Stimulated activated CD4-positive, alpha-beta T cell treated with anti-CD3 and anti-CD28 coated beads, TNF-alpha, amount 100 ng/mL, for 24 hours (primary cell): ENCODE measurements around the gene CNOT10.
"Not testable (repeated sequence)": the region's sequence is repeated elsewhere in the genome, so short reads cannot be mapped to it uniquely, and the experiment has no call there.

ENCODE experiments used
- DNase-seq, 3 experiments: peaks; one replicate each; pipeline ENCODE4 v3.0.0-alpha.2; 2020; ENCODE audit warnings: low read depth in 3 of 3

The CNOT10 gene

DNA sequence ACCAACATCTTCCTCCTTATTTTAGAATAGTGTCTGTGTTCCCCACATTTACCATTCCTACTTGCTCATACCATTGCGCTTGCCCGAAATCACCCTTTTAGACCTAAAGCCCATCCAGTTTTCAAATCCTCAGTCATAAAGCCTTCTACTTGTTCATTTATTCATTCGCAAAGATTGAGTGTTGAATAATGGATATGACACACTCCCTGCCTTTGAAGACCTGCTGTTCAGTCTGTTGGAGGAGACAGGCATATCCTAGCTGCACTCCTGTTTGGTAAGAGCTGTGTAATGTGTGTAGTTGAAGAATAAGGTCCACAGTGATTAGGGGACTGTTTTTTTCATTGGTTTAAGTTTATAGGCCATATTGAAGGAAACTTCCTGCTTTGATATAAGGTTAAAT lies 1.7 kb downstream of the CNOT10 start:
- DNase-seq, result no peak

DNA sequence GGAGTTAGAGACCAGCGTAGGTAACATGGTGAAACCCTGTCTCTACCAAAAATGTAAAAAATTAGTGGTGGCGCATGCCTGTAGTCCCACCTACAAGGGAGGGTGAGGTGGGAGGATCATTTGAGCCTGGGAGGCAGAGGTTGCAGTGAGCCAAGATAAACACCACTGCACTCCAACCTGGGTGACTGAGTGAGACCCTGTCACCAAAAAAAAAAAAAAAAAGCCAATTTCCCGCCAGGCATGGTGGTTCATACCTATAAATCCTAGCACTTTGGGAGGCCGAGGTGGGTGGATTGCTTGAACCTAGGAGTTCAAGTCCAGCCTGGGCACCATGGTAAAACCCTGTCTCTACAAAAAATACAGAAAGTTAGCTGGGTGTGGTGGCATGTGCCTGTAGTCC lies 6.9 kb downstream of the CNOT10 start:
- no peak for DNase-seq

DNA sequence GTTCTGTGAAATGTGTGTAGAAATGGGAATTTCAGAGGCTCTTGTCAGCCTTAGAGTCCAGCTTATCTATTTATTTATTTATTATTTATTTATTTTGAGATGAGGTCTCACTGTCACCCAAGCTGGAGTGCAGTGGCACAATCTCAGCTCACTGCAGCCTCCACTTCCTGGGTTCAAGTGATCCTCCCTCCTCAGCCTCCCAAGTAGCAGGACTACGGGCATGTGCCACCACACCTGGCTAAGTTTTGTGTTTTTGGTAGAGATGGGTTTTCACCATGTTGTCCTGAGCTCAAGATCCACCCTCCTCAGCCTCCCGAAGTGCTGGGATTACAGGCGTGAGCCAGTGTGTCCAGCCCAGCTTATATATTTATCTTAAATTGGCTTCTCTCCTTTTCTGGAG lies 11.5 kb downstream of the CNOT10 start:
- DNase-seq, result no peak

DNA sequence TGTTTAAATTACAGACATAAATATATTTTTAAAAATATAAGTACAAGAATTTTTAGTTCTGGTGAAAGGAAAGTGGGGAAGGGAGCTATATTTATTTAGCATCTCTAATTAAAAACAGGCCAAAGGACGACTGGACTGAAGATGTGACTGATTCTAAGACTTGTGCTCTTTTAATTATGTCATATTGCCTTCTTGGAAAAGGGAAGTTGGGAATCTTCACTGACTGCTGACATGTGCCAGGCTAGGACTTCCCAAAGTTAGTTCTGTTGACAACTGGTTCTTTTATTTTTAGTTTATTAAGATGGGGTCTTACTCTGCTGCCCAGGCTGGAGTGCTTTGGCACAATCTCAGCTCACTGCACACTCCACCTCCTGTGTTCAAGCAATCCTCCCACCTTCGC lies 13.5 kb downstream of the CNOT10 start:
- DNase-seq, result no peak

DNA sequence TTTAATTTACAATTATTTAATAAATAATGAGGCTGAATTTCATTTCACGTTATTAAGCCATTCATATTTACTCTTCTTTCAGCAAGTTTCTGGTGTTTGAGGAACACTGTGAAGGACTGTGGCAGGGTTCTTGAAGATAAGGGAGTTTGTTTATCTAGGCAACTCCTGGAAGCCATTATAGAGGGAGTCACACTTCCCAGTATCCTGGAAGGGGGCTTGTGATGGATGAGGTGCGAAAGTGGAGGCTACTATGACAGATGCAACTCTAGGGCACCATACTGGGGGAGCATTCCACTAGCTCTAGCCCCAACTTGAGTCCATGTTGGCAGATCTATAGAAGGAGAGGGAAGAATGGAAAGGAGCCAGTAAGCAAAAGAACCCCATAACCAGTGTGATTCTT lies 14.4 kb downstream of the CNOT10 start:
- no peak for DNase-seq

DNA sequence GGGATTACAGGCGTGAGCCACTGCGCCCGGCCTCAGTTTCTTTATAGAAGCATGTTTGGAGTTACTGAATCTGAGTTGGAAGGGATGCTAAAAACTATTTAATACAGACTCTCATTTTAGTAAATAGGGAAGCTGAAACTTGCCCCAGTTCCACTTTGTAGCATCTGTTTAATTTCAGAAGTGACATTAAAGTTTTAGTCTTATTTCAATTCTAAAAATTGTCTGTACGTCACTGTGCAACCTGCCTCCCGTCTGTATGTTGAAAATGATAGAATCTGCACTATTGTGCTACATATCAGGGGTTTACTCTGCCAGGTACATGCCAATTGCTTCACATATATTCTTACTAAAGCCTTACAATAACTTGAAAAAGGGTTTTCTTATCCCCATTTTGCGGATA lies 15.3 kb downstream of the CNOT10 start:
- no peak for DNase-seq

DNA sequence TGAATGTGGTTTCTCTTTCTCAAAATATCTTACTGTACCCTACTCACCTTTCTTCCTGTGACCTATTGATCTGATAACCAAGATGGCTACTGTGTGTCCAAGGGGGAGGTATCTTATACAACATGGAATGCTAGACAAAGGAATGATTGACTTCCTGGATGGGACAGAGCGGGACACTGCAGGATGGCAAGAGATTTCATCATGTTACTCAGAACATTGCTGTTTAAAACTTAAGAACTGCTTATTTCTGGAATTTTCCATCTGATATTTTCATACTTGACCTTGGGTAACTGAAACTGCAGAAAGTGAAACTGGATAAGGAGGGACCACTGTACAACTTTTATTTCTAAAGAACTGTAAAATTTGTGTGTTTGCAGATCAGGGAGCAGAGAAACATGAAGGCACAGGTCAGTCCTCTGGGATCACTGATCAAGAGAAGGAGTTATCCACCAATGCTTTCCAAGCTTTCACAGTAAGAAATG lies 18.5 kb downstream of the CNOT10 start:
- DNase-seq, result no peak

DNA sequence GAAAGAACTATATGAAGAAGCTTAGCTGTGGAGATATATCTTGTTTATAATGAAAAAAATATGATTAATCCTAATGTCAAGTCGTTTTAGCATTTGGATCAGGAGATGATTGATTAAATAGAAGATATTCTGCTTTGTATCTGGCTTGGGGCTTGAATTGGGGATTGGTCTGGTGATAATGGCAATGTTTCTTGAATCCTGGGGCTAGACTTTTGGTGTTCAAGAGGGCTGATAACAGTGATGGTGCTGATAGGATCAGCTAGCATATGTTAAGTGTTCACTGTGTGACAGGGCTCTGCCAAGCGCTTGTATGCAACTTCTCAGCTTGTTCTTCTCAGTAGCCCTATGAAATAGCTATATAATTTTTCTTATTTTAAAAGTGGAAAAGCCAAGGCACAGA lies 20.2 kb downstream of the CNOT10 start:
- DNase-seq, result no peak

DNA sequence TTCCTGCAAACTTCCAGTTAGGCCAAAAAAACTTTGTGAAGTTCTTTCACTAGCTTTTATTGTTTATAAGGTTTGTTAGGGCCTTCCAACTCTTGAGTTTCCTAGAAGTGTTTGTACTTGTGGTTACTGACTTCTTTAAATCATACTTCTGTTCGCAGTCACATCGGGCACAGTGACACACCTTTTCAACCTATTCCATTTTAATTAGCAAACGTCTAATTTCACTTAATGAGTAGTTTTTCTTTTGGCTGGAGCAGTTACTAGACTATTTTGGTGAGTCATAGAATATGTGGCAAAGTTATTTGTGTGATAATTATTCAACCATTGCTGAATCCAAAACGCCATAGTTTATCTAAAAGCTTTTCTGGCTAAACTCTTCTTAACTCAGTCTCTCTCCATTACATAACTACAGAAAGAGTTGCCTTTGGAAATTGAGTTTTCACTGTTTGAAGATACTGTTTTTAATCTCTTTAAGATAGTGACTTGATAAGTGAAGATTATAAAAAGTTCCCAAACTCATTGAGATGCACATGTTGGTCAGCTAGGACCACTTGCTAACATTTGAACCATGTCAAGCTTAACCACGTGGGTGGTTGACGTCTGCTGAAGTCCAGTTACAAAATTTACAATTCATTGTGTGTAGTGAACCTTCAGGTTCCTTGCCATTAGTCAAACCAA lies 21.5 kb downstream of the CNOT10 start:
- DNase-seq, result no peak

DNA sequence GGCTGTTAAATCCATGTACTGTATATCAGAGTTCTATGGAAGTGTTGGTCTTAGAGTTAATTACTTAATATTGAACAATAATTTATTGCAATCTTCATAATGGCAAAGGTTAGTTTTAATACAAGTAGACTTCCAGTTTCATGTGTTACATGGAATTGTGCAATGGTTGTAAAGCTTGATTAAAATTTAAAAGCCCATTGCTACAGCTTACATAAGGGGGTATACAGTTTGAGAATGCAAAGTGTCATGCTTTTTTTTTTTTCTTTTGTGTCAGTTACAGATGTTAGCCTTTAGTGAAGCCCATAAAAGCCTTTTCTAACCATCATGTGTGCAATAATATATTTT lies 22.0 kb downstream of the CNOT10 start:
- no peak for DNase-seq

DNA sequence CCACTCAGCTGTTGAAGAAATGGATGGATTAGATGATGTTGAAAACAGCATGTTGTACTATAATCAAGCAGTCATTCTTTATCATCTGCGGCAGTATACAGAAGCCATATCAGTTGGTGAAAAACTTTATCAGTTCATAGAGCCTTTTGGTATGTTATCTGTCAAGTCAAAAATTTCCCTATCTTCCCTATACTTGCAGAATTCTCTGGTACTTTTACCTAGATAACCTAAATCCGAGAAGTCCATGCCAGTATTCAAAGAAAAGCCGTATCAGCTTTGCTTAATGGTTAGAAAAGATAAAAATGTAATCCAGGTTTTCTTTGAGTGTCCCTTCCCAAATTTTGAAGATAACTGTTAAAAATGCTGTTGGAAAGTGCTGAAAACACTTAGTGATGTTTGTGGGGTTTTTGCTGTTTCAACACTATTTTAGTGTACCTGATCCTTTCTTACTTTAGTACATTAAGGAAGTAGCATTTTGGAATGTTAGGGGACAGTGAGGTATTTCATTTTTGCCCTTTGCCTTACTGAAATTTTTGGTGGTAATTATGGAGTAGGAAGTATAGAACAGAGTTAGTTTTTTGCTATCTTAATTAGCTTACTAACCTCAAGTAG lies 23.8 kb downstream of the CNOT10 start:
- DNase-seq, result no peak

DNA sequence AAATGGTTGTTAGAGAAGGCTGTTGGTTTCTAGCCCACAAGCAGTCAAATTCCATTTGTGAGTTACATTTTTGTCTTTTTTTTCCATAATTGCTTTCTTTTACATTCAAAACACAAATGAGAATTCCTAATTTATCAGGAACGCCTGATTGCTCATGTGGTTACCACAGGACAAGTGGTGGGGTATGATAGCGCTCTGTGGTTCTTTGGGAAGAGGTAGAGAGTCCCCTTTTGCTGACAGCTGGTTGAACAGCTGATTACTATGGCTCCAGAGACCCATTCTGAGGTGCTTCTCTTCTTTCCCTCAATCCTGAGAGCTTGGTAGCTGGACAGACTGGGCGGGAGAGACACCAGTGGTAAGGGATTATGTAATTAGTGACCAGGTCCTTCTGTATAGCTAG lies 24.4 kb downstream of the CNOT10 start:
- no peak for DNase-seq

DNA sequence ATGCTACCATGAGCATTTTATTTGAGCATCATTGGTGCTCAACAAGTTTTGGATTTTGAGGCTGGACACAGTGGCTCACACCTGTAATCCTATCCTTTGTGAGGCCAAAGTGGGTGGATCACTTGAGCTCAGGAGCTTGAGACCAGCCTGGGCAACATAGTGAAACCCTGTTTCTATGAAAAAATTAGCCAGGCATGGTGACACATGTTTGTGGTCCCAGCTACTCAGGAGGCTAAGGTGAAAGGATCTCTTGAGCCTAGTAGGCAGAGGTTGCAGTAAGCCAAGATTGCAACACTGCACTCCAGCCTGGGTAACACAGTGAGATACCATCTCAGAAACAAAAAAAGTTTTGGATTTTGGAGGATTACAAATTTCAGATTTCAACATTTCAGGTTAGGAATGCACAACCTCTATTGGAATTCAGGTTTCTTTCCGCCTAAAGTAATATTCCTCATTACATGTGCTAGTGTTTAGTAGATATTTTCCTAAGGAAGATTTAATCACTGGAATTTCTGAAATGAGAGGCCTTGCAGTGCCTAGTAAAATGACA lies 27.6 kb downstream of the CNOT10 start:
- DNase-seq, result no peak

DNA sequence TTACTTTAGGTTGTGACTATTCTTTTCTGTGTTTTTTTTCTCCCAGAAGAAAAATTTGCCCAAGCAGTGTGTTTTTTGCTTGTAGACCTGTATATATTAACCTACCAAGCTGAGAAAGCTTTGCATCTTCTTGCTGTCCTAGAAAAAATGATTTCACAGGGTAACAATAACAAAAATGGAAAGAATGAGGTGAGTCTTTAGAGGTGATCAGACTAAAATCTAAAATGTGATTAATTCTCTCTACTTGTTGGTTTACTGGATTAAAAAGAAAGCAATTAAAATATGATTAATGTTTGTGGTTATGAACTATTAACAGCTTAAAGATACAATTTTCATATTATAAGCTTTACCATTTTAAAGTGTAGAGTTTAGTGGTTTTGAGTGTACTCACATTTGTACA lies 28.2 kb downstream of the CNOT10 start:
- DNase-seq, result no peak

DNA sequence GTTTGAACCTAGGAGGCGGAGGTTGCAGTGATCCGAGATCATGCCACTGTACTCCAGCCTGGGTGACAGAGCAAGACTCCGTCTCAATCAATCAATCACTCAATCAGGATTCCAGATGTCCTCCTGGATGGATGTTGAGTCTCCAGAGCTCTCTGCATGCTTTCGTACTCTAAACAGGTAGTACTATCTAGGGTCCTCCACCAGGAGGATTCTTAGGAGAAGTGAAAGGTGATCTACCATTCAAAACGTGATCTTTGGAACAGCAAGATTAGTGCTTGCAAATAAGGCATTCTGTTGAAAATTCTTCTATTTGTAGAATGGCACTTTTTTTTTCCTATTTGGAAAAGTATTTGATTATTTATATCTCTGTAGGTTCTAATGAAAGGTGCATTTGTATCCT lies 34.3 kb downstream of the CNOT10 start:
- DNase-seq, result no peak

DNA sequence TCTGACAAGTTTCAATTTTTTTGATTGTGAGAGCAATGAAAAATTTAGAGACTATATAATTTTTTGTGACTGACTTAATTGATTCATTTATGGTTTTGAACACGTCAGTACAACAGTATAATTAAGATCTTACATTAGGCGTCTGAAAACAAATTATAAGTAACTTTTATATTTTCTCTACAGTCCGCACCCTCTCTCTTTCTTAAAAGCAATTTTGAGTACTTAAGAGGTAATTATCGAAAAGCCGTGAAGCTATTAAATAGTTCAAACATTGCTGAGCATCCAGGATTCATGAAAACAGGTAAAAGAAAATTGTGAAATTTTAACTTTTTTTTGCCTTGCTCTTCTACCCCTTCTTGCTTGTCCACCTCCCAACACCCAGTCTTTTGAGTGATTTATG lies 34.9 kb downstream of the CNOT10 start:
- no peak for DNase-seq

DNA sequence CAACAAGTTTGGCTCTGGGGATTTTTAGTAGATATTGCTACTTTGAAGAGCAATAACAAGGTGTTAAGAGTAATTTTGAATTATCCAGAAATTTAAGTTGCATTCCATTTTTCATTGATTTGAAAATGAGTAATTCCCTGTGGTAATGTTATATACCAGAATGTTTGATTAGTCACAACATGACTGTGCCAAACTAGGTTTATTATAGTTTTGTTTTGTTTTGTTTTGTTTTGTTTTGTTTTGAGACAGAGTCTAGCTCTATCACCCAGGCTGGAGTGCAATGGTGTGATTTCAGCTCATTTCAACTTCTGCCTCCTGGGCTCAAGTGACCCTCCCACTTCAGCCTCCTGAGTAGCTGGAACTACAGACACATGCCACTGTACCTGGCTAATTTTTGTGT lies 40.7 kb downstream of the CNOT10 start:
- DNase-seq, result no peak

DNA sequence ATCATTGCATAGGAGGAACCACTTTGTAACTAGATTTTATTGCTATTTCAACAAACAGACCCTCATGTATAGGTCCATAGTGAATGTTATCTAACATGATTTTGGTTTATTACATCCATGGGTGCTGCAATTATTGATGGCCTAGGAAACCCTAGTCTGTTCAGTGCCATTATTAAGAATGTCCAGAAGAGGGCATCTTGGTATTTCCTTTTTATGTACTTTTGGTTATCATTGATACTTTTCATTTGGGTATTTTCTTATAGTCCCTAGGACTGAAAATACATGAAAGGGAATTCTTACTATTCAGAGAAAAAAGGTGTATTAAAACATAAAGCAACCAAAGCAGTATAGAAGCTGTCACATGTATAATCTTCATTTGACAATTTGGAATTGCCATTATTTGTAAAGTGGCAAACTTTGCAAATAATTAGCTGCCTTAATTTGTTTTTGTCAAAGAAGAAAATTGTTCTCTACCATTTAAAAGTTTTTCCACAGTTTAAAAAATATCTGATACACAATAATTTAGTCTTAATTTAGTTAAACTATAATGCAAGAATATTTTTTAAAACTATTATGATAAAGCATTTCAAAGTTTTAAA lies 48.7 kb downstream of the CNOT10 start:
- no peak for DNase-seq

DNA sequence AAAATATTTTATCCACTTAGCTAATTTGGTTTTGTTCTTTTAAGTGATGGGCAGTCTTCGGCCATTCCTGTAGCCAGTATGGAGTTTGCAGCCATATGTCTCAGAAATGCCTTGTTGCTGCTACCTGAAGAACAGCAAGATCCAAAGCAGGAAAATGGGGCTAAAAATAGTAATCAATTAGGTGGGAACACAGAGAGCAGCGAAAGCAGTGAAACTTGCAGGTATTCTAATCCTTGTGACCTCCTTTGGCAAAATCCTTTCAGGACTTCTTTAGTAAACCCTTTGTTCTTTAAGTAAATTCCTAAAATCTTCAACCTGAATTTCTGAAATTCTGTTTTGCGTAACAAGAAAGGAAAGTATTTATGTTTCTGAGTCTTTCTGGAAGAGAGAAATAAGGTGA lies 49.8 kb downstream of the CNOT10 start:
- DNase-seq, result no peak

DNA sequence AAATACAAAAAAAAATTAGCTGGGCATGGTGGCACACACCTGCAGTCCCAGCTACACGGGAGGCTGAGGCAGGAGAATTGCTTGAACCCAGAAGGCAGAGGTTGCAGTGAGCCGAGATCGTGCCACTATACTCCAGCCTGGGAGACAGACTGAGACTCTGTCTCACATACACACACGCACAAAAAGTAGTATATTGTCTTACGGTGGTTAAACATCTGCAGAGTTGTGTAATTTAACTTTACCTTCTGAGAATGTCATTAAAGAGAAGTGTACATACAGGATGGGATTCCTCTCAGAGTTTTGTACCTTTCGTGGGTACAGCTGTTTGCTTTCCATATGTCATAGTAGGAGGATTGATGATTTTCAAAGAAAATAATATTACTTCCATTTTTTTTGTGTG lies 58.5 kb downstream of the CNOT10 start:
- DNase-seq, result not testable (repeated sequence)

DNA sequence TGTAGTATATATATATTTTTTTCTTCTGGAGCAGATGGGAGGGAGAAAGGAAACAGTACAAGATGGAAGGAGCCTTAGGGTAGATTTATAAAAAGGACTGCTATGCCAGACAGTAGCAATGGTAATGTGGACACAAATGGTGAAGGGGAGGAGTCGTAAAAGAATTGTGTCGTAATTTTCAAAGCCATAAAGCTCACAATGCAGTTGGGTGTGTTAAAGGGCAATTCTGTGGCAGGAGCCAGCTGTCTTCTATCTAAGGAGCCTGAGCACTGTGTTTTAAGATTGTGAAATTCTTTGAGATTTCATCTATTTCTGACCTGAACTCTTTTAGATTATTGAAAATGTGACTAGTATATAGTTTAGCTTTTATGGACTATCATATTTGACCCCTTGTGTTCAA lies 58.9 kb downstream of the CNOT10 start:
- DNase-seq, result no peak

DNA sequence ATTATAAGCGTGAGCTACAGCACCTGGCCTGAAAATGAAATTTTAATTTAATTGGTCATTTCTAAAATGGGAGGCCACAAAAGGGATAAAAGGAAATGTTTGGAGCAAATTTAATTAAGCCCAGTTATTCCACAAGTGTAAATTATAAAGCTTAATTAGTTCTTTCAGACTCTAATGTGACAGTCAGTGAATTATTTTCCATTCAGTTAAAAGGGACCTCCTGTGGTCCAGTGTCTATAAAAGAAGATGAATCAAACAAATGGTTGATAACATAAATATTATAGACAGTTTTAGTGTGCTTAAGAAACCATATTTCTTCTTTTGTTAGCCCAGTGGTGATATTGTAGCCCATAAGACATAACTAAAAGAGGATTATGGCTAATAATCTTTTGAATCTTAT lies 66.4 kb downstream of the CNOT10 start:
- no peak for DNase-seq

DNA sequence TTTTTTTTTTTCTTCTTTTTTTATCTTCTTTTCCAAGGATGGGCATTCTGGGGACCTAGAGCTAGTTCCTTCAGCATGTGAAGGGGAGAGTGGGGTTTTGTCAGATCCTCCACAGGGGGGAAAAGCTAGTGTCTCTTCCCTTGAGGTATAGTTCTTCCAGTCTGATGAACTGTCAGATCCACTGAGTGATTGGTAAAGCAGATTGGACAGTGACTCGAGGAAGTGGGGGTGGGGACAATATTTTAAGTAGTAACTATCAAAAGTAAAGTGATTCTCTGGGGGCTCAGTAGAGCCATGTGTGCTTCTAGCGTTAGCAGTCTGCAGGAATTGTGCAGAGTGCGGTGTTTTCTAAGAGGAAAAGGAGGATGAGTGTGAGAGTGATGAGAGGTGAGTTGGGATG lies 70.8 kb downstream of the CNOT10 start:
- DNase-seq, result no peak
